K562 (cell line): ENCODE measurements around the gene CACNA2D4. TPM values are rescaled to one million over a fixed set of nuclear protein-coding genes. Genes with fewer than 3 reads are reported as not detected.

Experiments
- ATAC-seq: fragments of 200-7000 bp; cut with Tn5 transposase; 3 replicates; pipeline ENCODE4 v1.9.1; 2020; ENCODE audit warnings: moderate library complexity
- BruUV-seq: library from RNA; stranded (reverse); fragments of 400-500 nt; replicated peaks from 2 replicates; lab custom pipeline; 2021; lab: Mats Ljungman, UMichigan
- CTCF ChIA-PET: fragments of 300-600 bp; formaldehyde crosslinking; extraction: SDS; loops from one replicate; lab custom pipeline; 2021; ENCODE audit warnings: low intra/inter-chr PET ratio; lab: Yijun Ruan, JAX
- POLR2A ChIA-PET: fragments of 300-600, 350-650 bp; sonication (Branson Sonifier 250); formaldehyde crosslinking; extraction: SDS; loops from one replicate; lab custom pipeline; 2021; ENCODE audit warnings: antibody characterized with exemption, inconsistent platforms; lab: Yijun Ruan, JAX
- DNase-seq, 4 experiments: peaks; one replicate each; pipeline versions ENCODE4 v3.0.0 to v3.0.0-alpha.2; 2011 to 2018; ENCODE audit warnings: low spot score in 3 of 4, mixed read lengths in 3 of 4; ENCODE audit errors: extremely low read depth in 1 of 4
- FAIRE-seq: peaks from 2 replicates; lab custom pipeline; 2011; peaks lifted over from hg19 to GRCh38; lab: Jason Lieb, UNC
- H2AFZ ChIP-seq: 2 replicates; pipeline ENCODE4 v1.6.0; 2011; ENCODE audit warnings: low read depth, low read length, control low read depth, inconsistent platforms
- H3K27ac ChIP-seq: fragments of 200-600 bp; 3 replicates; pipeline ENCODE4 v1.8.0; 2011; ENCODE audit warnings: low read depth, mild to moderate bottlenecking, control low read depth, inconsistent platforms, low read length, moderate library complexity, mixed read lengths; ENCODE audit errors: extremely low read depth
- H3K27me3 ChIP-seq, 2 experiments: fragments of 300-600 bp in 1 of 2; 2 replicates in 1 of 2; 3 replicates in 1 of 2; pipeline versions ENCODE4 v1.6.0 to v1.8.0; 2011; ENCODE audit warnings: inconsistent platforms in 2 of 2, low read length in 2 of 2, mild to moderate bottlenecking in 1 of 2, mixed read lengths in 1 of 2, moderate library complexity in 1 of 2; ENCODE audit not compliant: control insufficient read depth in 2 of 2, insufficient read depth in 2 of 2
- H3K36me3 ChIP-seq: fragments of 300-600 bp; 3 replicates; pipeline ENCODE4 v1.8.0; 2011; ENCODE audit warnings: mild to moderate bottlenecking, low read length, inconsistent platforms; ENCODE audit not compliant: control insufficient read depth, insufficient read depth
- H3K4me1 ChIP-seq, 2 experiments: fragments of 200-600 bp in 1 of 2; replicated peaks in 1 of 2; 2 replicates in 1 of 2; 3 replicates in 1 of 2; pipeline versions ENCODE4 v1.5.1 to v1.8.0; 2011; ENCODE audit warnings: inconsistent platforms in 2 of 2, low read length in 2 of 2, mild to moderate bottlenecking in 1 of 2, mixed read lengths in 1 of 2, moderate library complexity in 1 of 2; ENCODE audit not compliant: control insufficient read depth in 2 of 2, insufficient read depth in 2 of 2
- H3K4me2 ChIP-seq: 2 replicates; pipeline ENCODE4 v1.6.1; 2011; ENCODE audit warnings: low read length, control low read depth, inconsistent platforms, mixed read lengths; ENCODE audit not compliant: insufficient read depth
- H3K4me3 ChIP-seq: fragments of 200-600 bp; sonication (generic), shearing (Covaris generic); 2 replicates; pipeline ENCODE4 v1.5.1; 2016; ENCODE audit warnings: control low read depth, inconsistent platforms
- H3K79me2 ChIP-seq: fragments of 200-600 bp; 3 replicates; pipeline ENCODE4 v1.8.0; 2011; ENCODE audit warnings: low read length, inconsistent platforms; ENCODE audit not compliant: control insufficient read depth, insufficient read depth
- H3K9ac ChIP-seq, 2 experiments: 2 replicates each; pipeline versions ENCODE4 v1.6.0 to v1.6.1; 2011; ENCODE audit warnings: low read depth in 2 of 2, low read length in 2 of 2, control low read depth in 1 of 2, inconsistent platforms in 1 of 2, mild to moderate bottlenecking in 1 of 2, mixed read lengths in 1 of 2; ENCODE audit not compliant: insufficient read depth in 1 of 2
- H3K9me1 ChIP-seq: one replicate; pipeline ENCODE4 v1.6.0; 2011; ENCODE audit warnings: inconsistent platforms, mild to moderate bottlenecking, low read length, moderate library complexity; ENCODE audit not compliant: control insufficient read depth, insufficient read depth
- H3K9me3 ChIP-seq: replicated peaks from 2 replicates; pipeline ENCODE4 v1.5.1; 2011; ENCODE audit warnings: low read depth, low read length, inconsistent platforms; ENCODE audit not compliant: control insufficient read depth, insufficient read depth
- H4K20me1 ChIP-seq: replicated peaks from 2 replicates; pipeline ENCODE4 v1.6.1; 2011; ENCODE audit warnings: low read length, inconsistent platforms, mixed read lengths; ENCODE audit not compliant: control insufficient read depth, insufficient read depth
- ATF4 ChIP-seq: fragments of 450-650 bp; formaldehyde crosslinking; IDR thresholded peaks from 2 replicates; pipeline ENCODE4 v1.4.0; 2022; ENCODE audit warnings: mild to moderate bottlenecking, moderate library complexity
- BRF2 ChIP-seq: IDR thresholded peaks from 3 replicates; pipeline ENCODE4 v1.6.1; 2011; ENCODE audit warnings: borderline replicate concordance, mild to moderate bottlenecking; ENCODE audit not compliant: insufficient read length, insufficient read depth
- CBX2 ChIP-seq: fragments of 200-600 bp; sonication (generic); IDR thresholded peaks from one replicate; pipeline ENCODE4 v1.6.1; 2012; ENCODE audit warnings: mild to moderate bottlenecking, low read length, inconsistent platforms; ENCODE audit not compliant: insufficient read depth, poor library complexity, severe bottlenecking
- FOXA1 ChIP-seq: fragments of 450-650 bp; IDR thresholded peaks from 2 replicates; pipeline ENCODE4 v1.6.1; 2016; ENCODE audit warnings: mild to moderate bottlenecking, borderline replicate concordance
- SMARCC2 ChIP-seq: fragments of 450-650 bp; IDR thresholded peaks from 2 replicates; pipeline ENCODE4 v1.6.1; 2017; ENCODE audit warnings: antibody characterized with exemption, moderate library complexity, mild to moderate bottlenecking, low read depth
- SMARCE1 ChIP-seq: fragments of 450-650 bp; IDR thresholded peaks from 2 replicates; pipeline ENCODE4 v1.7.1; 2016; ENCODE audit warnings: mild to moderate bottlenecking
- TCF7L2 ChIP-seq: fragments of 150-350 bp; IDR thresholded peaks from 2 replicates; pipeline ENCODE4 v1.6.1; 2016; ENCODE audit warnings: low read depth, mild to moderate bottlenecking, low read length, moderate library complexity
- WGBS: fragments of 100-300 bp; shearing (Covaris generic); methylation state at CpG from one replicate; pipeline ENCODE4 v1.1.6; 2016; ENCODE audit warnings: low coverage, mixed read lengths; ENCODE audit not compliant: insufficient coverage; ENCODE audit errors: missing lambda C conversion rate; 5-methylcytosine and 5-hydroxymethylcytosine counted together
- in situ Hi-C: fragments of 300-500 bp; cut with MboI; formaldehyde crosslinking; loops from 4 replicates; pipeline ENCODE4 v1.15.0; 2018; ENCODE audit warnings: inconsistent platforms, mixed read lengths
- intact Hi-C: fragments of 100-400 bp; cut with micrococcal nuclease; formaldehyde crosslinking; loops from 2 replicates; pipeline ENCODE4 v1.14.2; 2022
- polyA plus RNA-seq, 8 experiments: library from polyadenylated mRNA; depleted of rRNA in 4 of 8; stranded (reverse) in 5 of 8; unstranded in 3 of 8; fragments of >200 nt; fragmentation: Nextera tagmentation in 2 of 8; fragmentation: Illumina TruSeq in 1 of 8; extraction: Ambion mirVana in 2 of 8; extraction: Trizol in 1 of 8; gene quantifications; 2 replicates each; pipeline versions ENCODE4 v1.2.1 to v1.2.3, GENCODE V29; 2011 to 2014; ENCODE audit warnings: inconsistent platforms in 1 of 8, missing spikeins in 1 of 8
- total RNA-seq, 7 experiments: library from RNA; depleted of rRNA in 6 of 7; stranded (reverse); fragments of >200 nt in 6 of 7; fragmentation: Illumina TruSeq in 2 of 7; extraction: Trizol in 2 of 7; gene quantifications; 2 replicates each; pipeline versions ENCODE4 v1.2.1 to v1.2.3, GENCODE V29; 2011 to 2021; ENCODE audit warnings: low replicate concordance in 1 of 7

CACNA2D4 gene
- total and polyA plus RNA-seq, 9 of the 15 experiments (the other 6 are each of a cell fraction or from before 2014, with no cell fraction given) = 0.04 to 0.69 (median 0.40) TPM; not detected in 3

GRCh38 chr12:1842183-1842904, 76.1 kb downstream of the CACNA2D4 start:
- Histone ChIP-seq H3K9me1 (no peaks in the 10 kb centered on the region), H3K36me3 (no peaks in the 10 kb centered on the region), H3K9me3 (no peaks in the 10 kb centered on the region), H3K27ac (no peak overlapping the region), H3K79me2 (no peaks in the 10 kb centered on the region), H3K4me3 (no peak overlapping the region), H3K4me2 (no peak overlapping the region), H3K9ac (no peak overlapping the region), H3K4me1 (peaks cover 0 to 7% of the 10 kb centered on the region in 2 experiments; a peak in 2 of 5 replicates), H3K27me3 (peaks cover 28 to 74% of the 10 kb centered on the region in 2 experiments; a peak in 4 of 5 replicates), H4K20me1 (no peaks in the 10 kb centered on the region), H2AFZ (no peak overlapping the region)
- WGBS = 0% methylated on average over 8 of the region's 18 CpGs
- in situ Hi-C loops (no loop called here), intact Hi-C loops (no loop called here)
- ChIA-PET CTCF (no interaction called here), POLR2A (no interaction called here)
- no peak for ATAC-seq
- no peak for FAIRE-seq
- no TSS peak for BruUV-seq
- TF ChIP-seq FOXA1 (no peak), SMARCC2 (no peak), BRF2 (no peak), ATF4 (no peak), TCF7L2 (no peak), SMARCE1 (no peak), CBX2 (no peak)
- no peak for DNase-seq
